Endodermal cell (in vitro differentiated cells): ENCODE measurements around the gene CNTFR. TPM values are rescaled to one million over a fixed set of nuclear protein-coding genes. Genes with fewer than 3 reads are reported as not detected.

Source experiments
- DNase-seq: peaks from one replicate; pipeline ENCODE4 v3.0.0-alpha.2; 2017
- H3K27ac ChIP-seq: 2 replicates; pipeline ENCODE4 v1.5.1; 2013; ENCODE audit warnings: mild to moderate bottlenecking, low read depth, low read length, moderate library complexity
- H3K27me3 ChIP-seq: 2 replicates; pipeline ENCODE4 v1.6.1; 2013; ENCODE audit warnings: mild to moderate bottlenecking, low read length, moderate library complexity; ENCODE audit not compliant: insufficient read depth, control insufficient read depth, poor library complexity, severe bottlenecking
- H3K36me3 ChIP-seq: 2 replicates; pipeline ENCODE4 v1.7.0; 2013; ENCODE audit warnings: mild to moderate bottlenecking, low read length, moderate library complexity; ENCODE audit not compliant: control insufficient read depth, insufficient read depth
- H3K4me1 ChIP-seq: one replicate; pipeline ENCODE4 v1.7.0; 2013; ENCODE audit warnings: low read length; ENCODE audit not compliant: control insufficient read depth, insufficient read depth
- H3K4me3 ChIP-seq: 2 replicates; pipeline ENCODE4 v1.5.1; 2013; ENCODE audit warnings: mild to moderate bottlenecking, low read length, moderate library complexity
- H3K9ac ChIP-seq: 2 replicates; pipeline ENCODE4 v1.6.1; 2013; ENCODE audit warnings: mild to moderate bottlenecking, low read length, moderate library complexity; ENCODE audit not compliant: poor library complexity, severe bottlenecking; ENCODE audit errors: extremely low read depth
- H3K9me3 ChIP-seq: 2 replicates; pipeline ENCODE4 v1.6.1; 2013; ENCODE audit warnings: mild to moderate bottlenecking, low read length, moderate library complexity; ENCODE audit not compliant: control insufficient read depth
- H3K27ac Mint-ChIP-seq: 2 replicates; pipeline ENCODE4 v1.8.0; 2020; ENCODE audit warnings: mixed read lengths
- H3K27me3 Mint-ChIP-seq: 2 replicates; pipeline ENCODE4 v1.8.0; 2021; ENCODE audit warnings: mild to moderate bottlenecking, mixed read lengths; ENCODE audit not compliant: insufficient read depth
- H3K36me3 Mint-ChIP-seq: 2 replicates; pipeline ENCODE4 v1.8.0; 2020; ENCODE audit warnings: low read depth, mixed read lengths
- H3K4me1 Mint-ChIP-seq: 2 replicates; pipeline ENCODE4 v1.8.0; 2020; ENCODE audit warnings: mixed read lengths
- H3K4me3 Mint-ChIP-seq: 2 replicates; pipeline ENCODE4 v1.8.0; 2020; ENCODE audit warnings: mild to moderate bottlenecking, moderate library complexity, mixed read lengths
- H3K9me3 Mint-ChIP-seq: 2 replicates; pipeline ENCODE4 v1.8.0; 2020; ENCODE audit warnings: mild to moderate bottlenecking, mixed read lengths
- WGBS, 2 experiments: methylation state at CpG; one replicate each; pipeline versions ENCODE4 v1.1.5 to v1.1.7; 2013; ENCODE audit warnings: missing lambda C conversion rate in 2 of 2, mixed read lengths in 1 of 2; ENCODE audit not compliant: insufficient coverage in 1 of 2, insufficient read length in 1 of 2; 5-methylcytosine and 5-hydroxymethylcytosine counted together
- total RNA-seq, 2 donors: library from RNA; stranded (reverse); fragmentation: NEBNext Ultra II Directional in 1 of 2; extraction: Animal tissue kit (Norgen Biotek cat#: 25700) in 1 of 2; gene quantifications; 2 replicates in 1 of 2; 3 replicates in 1 of 2; pipeline ENCODE4 v1.2.1, GENCODE V29; 2021
- TF ChIP-seq, protein P1 (sequence below): fragments of 200-600 bp; sonication (generic); conservative IDR thresholded peaks from 2 replicates; pipeline ENCODE4 v1.5.0; 2021; ENCODE audit warnings: antibody characterized with exemption, mild to moderate bottlenecking

Gene CNTFR
- total RNA-seq, 2 donors from 2014 or later: 0.53 to 1.6 TPM

DNA sequence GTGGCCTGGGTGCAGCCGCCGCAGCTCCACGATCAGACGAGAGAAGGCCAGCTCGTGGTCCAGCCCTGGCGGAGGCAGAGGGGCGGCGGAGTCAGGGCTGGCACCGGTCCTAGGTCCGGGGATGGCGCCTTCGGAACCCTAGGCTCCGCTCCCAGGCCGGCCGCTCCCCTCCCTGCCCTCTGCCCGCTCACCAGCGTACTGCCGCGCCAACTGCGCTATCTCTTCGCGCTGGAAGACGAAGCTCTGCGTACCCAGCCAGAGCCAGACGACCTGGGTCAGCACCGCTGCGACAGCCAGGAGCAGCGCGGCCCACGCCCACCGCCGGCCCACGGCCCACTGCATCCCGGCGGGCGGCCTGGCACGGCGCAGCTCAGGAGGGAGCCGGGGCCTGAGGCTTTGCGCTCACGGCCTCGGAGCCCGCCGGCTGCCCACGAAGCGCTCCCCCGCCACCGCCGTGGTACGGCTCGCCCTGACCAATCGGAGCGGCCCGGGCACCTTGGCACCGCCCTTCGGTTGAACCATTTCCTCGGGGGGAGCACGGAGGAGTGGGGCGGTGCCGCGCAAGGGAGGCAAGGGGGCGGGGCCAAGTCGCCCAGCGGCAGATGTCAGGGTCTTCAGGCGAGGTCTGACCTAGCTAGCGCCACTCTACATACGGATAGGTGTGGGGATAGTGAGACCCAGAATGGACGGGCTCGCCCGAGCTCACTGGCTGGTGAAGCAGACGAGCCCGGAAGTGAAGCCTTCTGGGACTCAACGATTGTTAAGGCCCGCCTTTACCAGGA is 48.0 kb upstream of the CNTFR start, which contains the start of gene SIGMAR1:
SIGMAR1 (minus strand) TSS at position 432 of the 782 bp plus-strand sequence; CDS start at position 342, 90 bp downstream.
- TF ChIP-seq, protein P1, sequence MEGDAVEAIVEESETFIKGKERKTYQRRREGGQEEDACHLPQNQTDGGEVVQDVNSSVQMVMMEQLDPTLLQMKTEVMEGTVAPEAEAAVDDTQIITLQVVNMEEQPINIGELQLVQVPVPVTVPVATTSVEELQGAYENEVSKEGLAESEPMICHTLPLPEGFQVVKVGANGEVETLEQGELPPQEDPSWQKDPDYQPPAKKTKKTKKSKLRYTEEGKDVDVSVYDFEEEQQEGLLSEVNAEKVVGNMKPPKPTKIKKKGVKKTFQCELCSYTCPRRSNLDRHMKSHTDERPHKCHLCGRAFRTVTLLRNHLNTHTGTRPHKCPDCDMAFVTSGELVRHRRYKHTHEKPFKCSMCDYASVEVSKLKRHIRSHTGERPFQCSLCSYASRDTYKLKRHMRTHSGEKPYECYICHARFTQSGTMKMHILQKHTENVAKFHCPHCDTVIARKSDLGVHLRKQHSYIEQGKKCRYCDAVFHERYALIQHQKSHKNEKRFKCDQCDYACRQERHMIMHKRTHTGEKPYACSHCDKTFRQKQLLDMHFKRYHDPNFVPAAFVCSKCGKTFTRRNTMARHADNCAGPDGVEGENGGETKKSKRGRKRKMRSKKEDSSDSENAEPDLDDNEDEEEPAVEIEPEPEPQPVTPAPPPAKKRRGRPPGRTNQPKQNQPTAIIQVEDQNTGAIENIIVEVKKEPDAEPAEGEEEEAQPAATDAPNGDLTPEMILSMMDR: no peak
- no peak within 1 kb of the TSS for H3K27ac ChIP-seq

GRCh38 chr9:34636791-34637355 is 47.3 kb upstream of the CNTFR start:
- TF ChIP-seq, protein P1: no peak
- Mint-ChIP-seq H3K36me3 (peaks cover 11% of the 10 kb centered on the region), H3K4me1 (peaks cover 18% of the 10 kb centered on the region), H3K27me3 (peaks cover 22% of the 10 kb centered on the region), H3K9me3 (no peaks in the 10 kb centered on the region), H3K4me3 (peak overlapping the region; percentile 69), H3K27ac (no peak overlapping the region)
- 26 to 34% methylated on average over 14 to 23 of the region's 23 CpGs for WGBS, 2 experiments
- no peak for DNase-seq
- Histone ChIP-seq H3K27ac (no peak overlapping the region), H3K36me3 (no peaks in the 10 kb centered on the region), H3K9ac (peak overlapping the region; percentile 6), H3K27me3 (peaks cover 6% of the 10 kb centered on the region), H3K9me3 (no peaks in the 10 kb centered on the region), H3K4me3 (peak overlapping the region; percentile 84), H3K4me1 (no peaks in the 10 kb centered on the region)

More for the DNA sequence above, 48.0 kb upstream of the CNTFR start, which contains the start of gene SIGMAR1:
- 2% methylated on average over 74 of the region's 74 CpGs; no CpG with 5 or more reads in 1 of the 2 experiments for WGBS, 2 experiments
- no peaks in the 10 kb centered on the region for H3K36me3 ChIP-seq
- Mint-ChIP-seq H3K27ac (peak within 1 kb of the TSS; percentile 79), H3K9me3 (no peaks in the 10 kb centered on the region), H3K4me3 (peak within 1 kb of the TSS; percentile 69), H3K36me3 (peaks cover 11% of the 10 kb centered on the region), H3K4me1 (peaks cover 18% of the 10 kb centered on the region), H3K27me3 (peaks cover 15% of the 10 kb centered on the region)
- H3K9me3 ChIP-seq: no peaks in the 10 kb centered on the region
- H3K4me1 ChIP-seq: no peaks in the 10 kb centered on the region
- peak; percentile 98 for DNase-seq
- H3K4me3 ChIP-seq: peak within 1 kb of the TSS; percentile 84
- H3K27me3 ChIP-seq: no peaks in the 10 kb centered on the region
- H3K9ac ChIP-seq: peak within 1 kb of the TSS; percentile 15

GRCh38 chr9:34635556-34635955 is 46.0 kb upstream of the CNTFR start:
- H3K9me3 ChIP-seq: no peaks in the 10 kb centered on the region
- H3K4me3 ChIP-seq: no peak overlapping the region
- no peaks in the 10 kb centered on the region for H3K4me1 ChIP-seq
- no peak overlapping the region for H3K4me3 Mint-ChIP-seq
- no peak for DNase-seq
- no peak overlapping the region for H3K9ac ChIP-seq
- H3K27ac ChIP-seq: no peak overlapping the region
- peaks cover 19% of the 10 kb centered on the region for H3K27me3 ChIP-seq
- 93 to 100% methylated on average over 3 to 14 of the region's 14 CpGs for WGBS, 2 experiments
- H3K4me1 Mint-ChIP-seq: peaks cover 19% of the 10 kb centered on the region
- H3K36me3 Mint-ChIP-seq: peaks cover 11% of the 10 kb centered on the region
- no peaks in the 10 kb centered on the region for H3K9me3 Mint-ChIP-seq
- H3K27ac Mint-ChIP-seq: no peak overlapping the region
- TF ChIP-seq, protein P1: no peak
- no peaks in the 10 kb centered on the region for H3K36me3 ChIP-seq
- peaks cover 35% of the 10 kb centered on the region for H3K27me3 Mint-ChIP-seq
